ENCODE measurements around the gene TMC4.

DNA sequence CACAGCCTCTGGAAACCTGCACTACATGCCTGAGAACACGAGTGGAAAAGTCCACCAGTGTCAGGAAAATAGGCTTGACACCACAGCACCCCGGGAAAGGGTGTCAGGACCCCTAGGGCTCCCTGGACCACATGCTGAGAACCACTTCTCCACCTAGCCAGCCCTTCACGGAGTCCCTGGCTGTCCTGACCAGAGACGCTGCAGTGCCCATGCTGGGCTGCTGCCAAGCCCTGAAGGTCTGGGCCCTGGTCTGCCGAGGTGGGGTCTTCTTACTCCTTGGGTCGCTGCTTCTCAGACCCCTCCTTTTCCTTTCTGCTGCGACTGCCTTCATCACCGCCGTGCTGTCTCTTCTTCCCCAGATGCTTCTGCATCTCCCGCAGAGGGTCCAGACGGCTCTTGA, 16.5 kb downstream of the TMC4 start:
- TF ChIP-seq CTCF (IDR thresholded peaks at IDR 0.05 in 8 of 11, conservative IDR thresholded peaks at IDR 0.05 in 3 of 11) = no peak
- TF ChIP-seq POLR2A (IDR thresholded peaks at IDR 0.05) = no peak
